GM13977 (cell line): ENCODE results near the gene DAPK1.

Experiments
- DNase-seq: peaks from one replicate; pipeline ENCODE4 v3.0.0; 2012; ENCODE audit warnings: low spot score
- in situ Hi-C: fragments of 300-500 bp; cut with MboI; formaldehyde crosslinking; loops from one replicate; pipeline ENCODE4 v1.12.0; 2022; ENCODE audit warnings: low sequenced_read_pairs, low pct_unique_long_range_greater_than_20kb, mixed read lengths, inconsistent platforms; ENCODE audit not compliant: unreplicated experiment
- TF ChIP-seq, protein P1 (sequence below): IDR thresholded peaks from 2 replicates; pipeline ENCODE4 v1.5.1; 2012; ENCODE audit warnings: mild to moderate bottlenecking, control low read depth; ENCODE audit not compliant: insufficient read depth; ENCODE audit errors: extremely low read depth, missing control alignments

Gene DAPK1

DNA sequence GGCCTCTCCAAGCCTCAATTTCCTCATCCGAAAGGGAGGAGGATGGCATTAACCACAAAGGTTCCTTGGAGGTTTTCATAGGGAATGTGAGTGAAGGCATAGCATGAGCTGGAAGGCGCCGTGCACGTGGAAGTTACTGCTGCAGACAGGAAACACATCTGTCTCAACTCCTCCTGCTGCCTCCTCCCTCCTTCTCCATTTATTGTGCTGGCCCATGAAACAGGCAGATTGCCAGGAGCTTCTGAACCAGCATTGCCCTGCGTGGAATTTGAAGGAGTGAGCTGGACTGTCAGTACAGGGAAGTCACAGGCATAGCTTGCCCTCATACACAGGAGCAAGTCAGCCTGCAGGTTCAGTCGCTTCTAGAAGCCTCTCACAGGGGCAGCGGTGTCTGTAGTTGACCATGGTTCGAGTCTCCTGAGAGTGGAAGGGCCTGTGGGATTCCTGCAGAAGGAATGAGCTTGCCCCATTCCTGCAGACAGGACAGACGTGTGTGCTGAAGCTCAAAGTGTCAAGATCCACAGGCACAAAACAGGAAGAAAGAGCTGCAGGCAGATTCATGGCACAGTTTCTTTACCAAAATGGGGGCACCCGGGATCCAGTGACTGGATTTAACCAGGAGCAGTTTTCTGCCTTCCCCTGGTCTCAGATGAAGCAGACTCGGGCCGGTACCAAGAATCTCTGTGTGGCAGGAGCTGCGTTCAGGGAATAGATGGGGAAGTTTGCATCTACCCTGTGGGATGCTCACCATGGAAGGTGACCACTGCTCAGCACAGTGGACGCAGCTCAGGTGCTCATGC, 179.5 kb downstream of the DAPK1 start:
- DNase-seq = no peak
- TF ChIP-seq, protein P1, sequence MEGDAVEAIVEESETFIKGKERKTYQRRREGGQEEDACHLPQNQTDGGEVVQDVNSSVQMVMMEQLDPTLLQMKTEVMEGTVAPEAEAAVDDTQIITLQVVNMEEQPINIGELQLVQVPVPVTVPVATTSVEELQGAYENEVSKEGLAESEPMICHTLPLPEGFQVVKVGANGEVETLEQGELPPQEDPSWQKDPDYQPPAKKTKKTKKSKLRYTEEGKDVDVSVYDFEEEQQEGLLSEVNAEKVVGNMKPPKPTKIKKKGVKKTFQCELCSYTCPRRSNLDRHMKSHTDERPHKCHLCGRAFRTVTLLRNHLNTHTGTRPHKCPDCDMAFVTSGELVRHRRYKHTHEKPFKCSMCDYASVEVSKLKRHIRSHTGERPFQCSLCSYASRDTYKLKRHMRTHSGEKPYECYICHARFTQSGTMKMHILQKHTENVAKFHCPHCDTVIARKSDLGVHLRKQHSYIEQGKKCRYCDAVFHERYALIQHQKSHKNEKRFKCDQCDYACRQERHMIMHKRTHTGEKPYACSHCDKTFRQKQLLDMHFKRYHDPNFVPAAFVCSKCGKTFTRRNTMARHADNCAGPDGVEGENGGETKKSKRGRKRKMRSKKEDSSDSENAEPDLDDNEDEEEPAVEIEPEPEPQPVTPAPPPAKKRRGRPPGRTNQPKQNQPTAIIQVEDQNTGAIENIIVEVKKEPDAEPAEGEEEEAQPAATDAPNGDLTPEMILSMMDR = no peak
- in situ Hi-C loops = no loop called here

DNA sequence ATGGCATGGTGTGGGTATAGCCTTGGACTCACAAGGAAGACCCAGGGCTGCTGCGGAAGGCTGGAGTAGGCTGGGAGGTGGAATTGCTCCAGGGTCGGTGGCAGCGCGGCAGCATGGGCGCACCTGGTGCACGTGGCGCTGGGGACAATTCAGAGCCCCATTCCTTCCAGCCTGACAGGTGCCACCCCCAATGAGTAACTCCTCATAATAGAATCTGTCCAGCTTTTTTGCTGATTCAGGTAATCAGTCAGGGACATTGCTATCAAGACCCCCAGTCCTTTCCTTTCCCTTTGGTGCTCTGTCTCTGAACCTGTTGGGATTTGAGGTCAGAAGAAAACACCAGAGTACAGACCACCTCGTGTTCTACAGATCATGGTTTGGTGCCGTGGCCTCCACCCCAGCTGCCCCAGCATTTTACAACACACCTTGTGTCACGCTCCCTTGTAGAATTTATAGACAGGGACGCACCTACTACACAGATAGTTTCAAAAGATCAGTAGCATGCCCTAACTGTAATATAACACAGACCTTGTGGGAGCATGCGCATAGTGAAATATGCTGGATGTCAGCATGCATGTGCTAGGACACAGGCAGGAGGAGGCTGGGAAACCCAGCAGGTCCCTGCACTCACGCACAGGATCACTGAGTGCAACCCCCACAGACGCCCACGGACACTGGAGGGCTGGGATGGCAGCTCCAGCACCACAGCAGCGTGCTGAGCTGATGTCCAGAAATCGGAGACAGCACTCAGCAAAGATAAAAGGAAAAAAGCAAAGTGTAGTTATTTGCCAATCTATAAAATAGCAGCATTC, 180.3 kb downstream of the DAPK1 start:
- in situ Hi-C loops = no loop called here
- no peak for DNase-seq
- TF ChIP-seq, protein P1 = no peak

DNA sequence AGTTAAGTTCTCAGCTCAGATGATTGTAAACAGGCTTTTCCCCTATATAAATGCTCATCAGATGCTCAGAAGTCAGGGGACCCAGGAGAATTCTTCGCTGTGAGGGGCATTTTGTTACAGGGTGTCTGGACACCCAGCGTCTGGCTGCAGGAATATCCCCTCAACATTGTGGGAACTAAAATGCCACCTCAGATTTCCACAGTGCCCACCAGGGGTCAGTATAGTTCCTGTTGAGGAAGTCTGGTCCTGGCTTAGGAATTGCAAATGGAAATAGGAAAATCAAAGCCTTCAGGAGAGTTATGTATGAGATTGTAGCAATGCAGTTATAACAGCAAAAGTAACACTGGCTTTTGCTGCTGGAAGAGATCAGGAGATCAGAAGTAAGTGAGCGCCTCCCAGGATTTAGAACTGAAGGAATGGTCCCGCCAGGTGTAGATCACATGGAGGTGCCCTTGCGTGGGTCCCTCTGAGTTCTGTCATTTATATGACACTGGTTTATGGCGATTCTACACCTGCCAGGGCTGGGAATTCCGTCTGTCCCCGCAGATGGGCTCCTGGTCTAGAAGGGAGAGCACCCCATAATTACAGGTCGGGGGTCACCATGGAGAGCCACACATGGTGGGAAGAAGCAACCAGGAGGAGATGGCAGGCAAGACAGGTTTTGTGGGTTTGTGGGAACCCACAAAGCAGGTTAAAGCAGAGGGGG, 181.1 kb downstream of the DAPK1 start:
- TF ChIP-seq, protein P1 = peak; percentile 71
- in situ Hi-C loops = no loop called here
- peak; percentile 61 for DNase-seq

DNA sequence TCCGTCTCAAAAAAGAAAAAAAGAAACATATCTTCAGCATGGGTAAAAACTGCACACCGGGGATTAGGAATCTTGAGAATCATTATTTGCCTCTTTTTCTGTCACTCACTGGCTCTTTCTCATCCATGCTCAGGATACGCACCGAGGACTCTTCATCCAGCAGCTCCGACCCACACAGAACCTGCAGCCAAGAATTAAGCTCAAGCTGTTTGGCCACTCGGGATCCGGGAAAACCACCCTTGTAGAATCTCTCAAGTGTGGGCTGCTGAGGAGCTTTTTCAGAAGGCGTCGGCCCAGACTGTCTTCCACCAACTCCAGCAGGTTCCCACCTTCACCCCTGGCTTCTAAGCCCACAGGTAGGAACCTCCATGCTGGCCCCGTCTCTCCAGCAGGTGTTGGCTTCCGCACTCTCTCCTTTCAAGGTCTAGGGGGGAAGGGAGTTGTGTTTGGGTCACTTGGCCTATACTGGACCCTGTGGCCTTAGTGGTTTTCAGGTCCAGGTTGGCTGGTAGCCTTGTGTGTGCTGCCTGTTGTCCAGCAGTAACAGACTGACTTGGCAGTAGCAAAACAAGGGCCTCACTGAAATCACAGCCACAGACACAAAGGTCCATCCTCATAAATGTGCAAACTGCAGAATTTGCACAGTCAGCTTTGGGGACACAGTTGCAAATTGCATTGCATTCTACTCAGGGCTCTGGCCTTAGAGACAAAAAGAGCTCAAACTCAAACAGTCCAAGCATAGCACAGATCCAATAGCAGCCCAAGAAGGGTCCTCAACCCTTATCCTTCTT, 183.8 kb downstream of the DAPK1 start:
- in situ Hi-C loops = no loop called here
- TF ChIP-seq, protein P1 = no peak
- no peak for DNase-seq

DNA sequence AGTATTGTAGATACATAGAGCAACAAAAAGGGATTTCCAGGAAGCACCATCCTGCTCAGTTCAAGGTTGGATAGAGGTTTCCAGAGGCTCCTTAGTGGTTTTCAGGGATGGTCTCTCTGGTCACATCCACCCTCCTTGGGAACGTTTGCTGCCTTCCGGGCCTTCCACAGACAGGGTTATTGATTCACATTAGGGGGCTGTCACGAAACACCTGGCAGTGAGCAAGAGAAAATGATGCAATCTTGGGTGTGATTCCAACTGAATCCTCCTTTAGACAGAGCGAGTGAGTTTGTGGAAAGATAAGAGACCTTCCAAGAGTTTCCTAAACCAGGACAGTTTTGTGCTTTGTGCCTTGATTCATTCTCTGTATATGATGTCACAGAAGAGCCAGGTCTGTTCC, 184.4 kb downstream of the DAPK1 start:
- no peak for DNase-seq
- in situ Hi-C loops = no loop called here
- TF ChIP-seq, protein P1 = no peak

DNA sequence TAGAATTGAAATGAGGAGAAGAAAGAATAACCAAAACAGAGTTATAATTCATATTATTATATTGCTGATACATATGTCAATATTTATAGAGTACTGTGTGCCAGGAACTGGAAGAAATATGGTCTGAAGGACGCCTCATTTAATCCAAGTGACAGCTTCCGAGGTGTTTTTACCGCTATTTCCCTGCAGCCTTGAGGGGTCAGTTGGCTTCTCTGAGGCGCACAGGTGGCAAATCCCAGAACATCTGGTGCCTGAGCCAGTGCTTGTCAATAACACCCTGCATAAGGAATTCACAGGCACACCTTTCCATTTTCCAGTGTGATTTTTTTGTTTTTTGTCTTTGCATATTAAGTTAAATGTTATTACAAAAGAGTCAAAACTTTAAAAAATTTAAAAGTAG, 185.0 kb downstream of the DAPK1 start:
- in situ Hi-C loops = no loop called here
- DNase-seq = no peak
- TF ChIP-seq, protein P1 = no peak
